Measurements from ENCODE around the gene KCNH1. TPM values are rescaled to one million over a fixed set of nuclear protein-coding genes. Genes with fewer than 3 reads are reported as not detected.

KCNH1 gene
- polyA plus RNA-seq, 1 of the 3 experiments (the other 2 are of a cell fraction) = 0.08 TPM

DNA sequence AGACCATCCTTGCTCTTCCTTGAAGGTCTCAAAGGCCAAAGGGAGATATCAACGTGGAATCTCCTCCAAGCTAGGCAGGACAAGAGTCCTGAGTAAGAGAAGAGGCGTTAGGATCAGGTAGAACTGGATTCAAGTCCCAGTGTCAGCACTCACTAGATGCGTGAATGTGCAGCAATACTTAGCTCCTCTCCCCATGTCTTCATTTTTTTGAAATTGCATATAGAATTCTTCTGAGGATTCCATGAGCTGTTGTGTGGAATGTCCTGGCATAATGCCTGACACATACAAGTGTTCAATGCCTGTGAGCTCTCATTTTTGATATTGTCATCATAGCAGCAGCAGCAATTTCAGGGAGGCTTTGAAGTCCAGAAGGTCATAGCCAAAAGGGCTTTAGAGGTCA lies 333.2 kb downstream of the KCNH1 start:
- no peak overlapping the region for H3K4me3 ChIP-seq (ENCODE audit: low read depth in 2 of 2, low read length in 1 of 2)
- no peaks in the 10 kb centered on the region for H3K9me2 ChIP-seq
- no peak overlapping the region for H3K27ac ChIP-seq (ENCODE audit: low read depth in 2 of 2, low read length in 1 of 2)
- TF ChIP-seq FOXM1 (IDR thresholded peaks at IDR 0.05; ENCODE audit: low read depth) (no peak), FOSL2 (IDR thresholded peaks at IDR 0.05; ENCODE audit: borderline replicate concordance, low read depth) (no peak), REST (IDR thresholded peaks at IDR 0.05; ENCODE audit: low read depth, low read length) (no peak)
- TF ChIP-seq, protein P1, sequence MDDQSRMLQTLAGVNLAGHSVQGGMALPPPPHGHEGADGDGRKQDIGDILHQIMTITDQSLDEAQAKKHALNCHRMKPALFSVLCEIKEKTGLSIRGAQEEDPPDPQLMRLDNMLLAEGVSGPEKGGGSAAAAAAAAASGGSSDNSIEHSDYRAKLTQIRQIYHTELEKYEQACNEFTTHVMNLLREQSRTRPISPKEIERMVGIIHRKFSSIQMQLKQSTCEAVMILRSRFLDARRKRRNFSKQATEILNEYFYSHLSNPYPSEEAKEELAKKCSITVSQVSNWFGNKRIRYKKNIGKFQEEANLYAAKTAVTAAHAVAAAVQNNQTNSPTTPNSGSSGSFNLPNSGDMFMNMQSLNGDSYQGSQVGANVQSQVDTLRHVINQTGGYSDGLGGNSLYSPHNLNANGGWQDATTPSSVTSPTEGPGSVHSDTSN (IDR thresholded peaks at IDR 0.05) = no peak
- H3K4me1 ChIP-seq (ENCODE audit: control insufficient read depth in 1 of 2, insufficient read depth in 2 of 2, low read depth in 1 of 2, low read length in 1 of 2) = peaks cover 0 to 15% of the 10 kb centered on the region in 2 experiments; a peak in 1 of 4 replicates
- H4K20me1 ChIP-seq (ENCODE audit: insufficient read depth) = no peaks in the 10 kb centered on the region
- DNase-seq = no peak
- no peaks in the 10 kb centered on the region for H3K9me3 ChIP-seq
- H3K79me2 ChIP-seq (ENCODE audit: insufficient read depth) = no peaks in the 10 kb centered on the region
- no peaks in the 10 kb centered on the region for H3F3A ChIP-seq (replicated peaks; ENCODE audit: insufficient read depth)
- H3K9ac ChIP-seq = no peak overlapping the region
- WGBS (ENCODE audit: low lambda C conversion rate) = 37% methylated on average over 3 of the region's 3 CpGs
- H3K27me3 ChIP-seq (ENCODE audit: insufficient read depth) = no peaks in the 10 kb centered on the region
- no peaks in the 10 kb centered on the region for H3K36me3 ChIP-seq (replicated peaks in 1 of 2; ENCODE audit: control insufficient read depth in 1 of 2, insufficient read depth in 2 of 2, low read length in 1 of 2)
- ChIA-PET POLR2A (no interaction called here), CTCF (no interaction called here)
- no peak overlapping the region for H3K4me2 ChIP-seq
- no peak overlapping the region for H2AFZ ChIP-seq (ENCODE audit: low read depth)

DNA sequence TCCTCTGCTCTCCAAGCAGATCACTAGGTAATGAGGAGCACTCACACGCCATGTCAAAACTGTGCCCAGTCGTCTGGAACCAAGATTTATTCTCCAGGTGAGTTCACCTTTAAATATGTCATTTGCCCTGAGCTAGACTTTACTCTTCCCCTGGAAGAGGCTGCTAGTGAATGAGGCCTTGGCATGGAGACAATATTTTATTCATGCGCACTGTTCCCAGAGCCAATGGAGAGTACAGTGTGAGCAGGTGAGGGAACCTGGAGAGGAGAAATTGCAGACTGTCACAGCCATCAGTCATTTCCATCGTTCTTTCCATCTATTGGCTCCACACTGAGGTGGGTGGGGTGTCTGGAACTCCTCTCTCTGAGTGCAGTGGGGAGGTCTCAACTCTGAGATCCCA lies 333.6 kb downstream of the KCNH1 start:
- CTCF ChIA-PET = no interaction called here
- H3K27me3 ChIP-seq (ENCODE audit: insufficient read depth) = no peaks in the 10 kb centered on the region
- POLR2A ChIA-PET = no interaction called here

DNA sequence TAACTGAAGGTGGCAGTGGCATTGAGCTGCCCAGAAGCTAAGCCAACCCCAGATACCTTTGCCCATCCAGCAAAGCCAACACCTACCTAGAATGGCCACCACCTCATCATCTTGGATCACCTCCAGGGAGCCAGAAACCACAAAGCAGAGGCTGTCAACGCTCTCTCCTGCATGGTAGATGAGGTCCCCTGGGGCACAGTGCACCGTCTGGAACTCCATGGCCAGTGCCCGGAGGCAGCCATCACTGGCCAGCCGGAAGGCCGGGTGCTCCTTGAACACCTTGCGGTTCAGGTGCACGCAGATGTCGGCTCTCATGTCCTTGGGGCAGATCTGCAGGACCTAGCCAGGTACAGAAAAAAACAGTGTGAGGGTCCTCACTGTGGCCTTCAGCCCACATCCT lies 336.5 kb downstream of the KCNH1 start:
- ChIA-PET POLR2A (no interaction called here), CTCF (no interaction called here)
- WGBS (ENCODE audit: low lambda C conversion rate) = 79% methylated on average over 7 of the region's 8 CpGs

More for the DNA sequence above, 333.6 kb downstream of the KCNH1 start:
- peaks cover 0 to 15% of the 10 kb centered on the region in 2 experiments; a peak in 1 of 4 replicates for H3K4me1 ChIP-seq (ENCODE audit: control insufficient read depth in 1 of 2, insufficient read depth in 2 of 2, low read depth in 1 of 2, low read length in 1 of 2)
- no peaks in the 10 kb centered on the region for H3K9me3 ChIP-seq
- no peak overlapping the region for H3K27ac ChIP-seq (ENCODE audit: low read depth in 2 of 2, low read length in 1 of 2)
- DNase-seq = no peak
- no peaks in the 10 kb centered on the region for H3K79me2 ChIP-seq (ENCODE audit: insufficient read depth)
- WGBS (ENCODE audit: low lambda C conversion rate) = 44% methylated on average over 4 of the region's 4 CpGs
- no peak overlapping the region for H3K4me3 ChIP-seq (ENCODE audit: low read depth in 2 of 2, low read length in 1 of 2)
- H3K9ac ChIP-seq = no peak overlapping the region
- TF ChIP-seq ELF1 (IDR thresholded peaks at IDR 0.05) = no peak
- no peak for TF ChIP-seq NFIC (IDR thresholded peaks at IDR 0.05; ENCODE audit: borderline replicate concordance)
- H3F3A ChIP-seq (replicated peaks; ENCODE audit: insufficient read depth) = no peaks in the 10 kb centered on the region
- H4K20me1 ChIP-seq (ENCODE audit: insufficient read depth) = no peaks in the 10 kb centered on the region
- no peaks in the 10 kb centered on the region for H3K9me2 ChIP-seq
- no peak overlapping the region for H3K4me2 ChIP-seq
- no peaks in the 10 kb centered on the region for H3K36me3 ChIP-seq (replicated peaks in 1 of 2; ENCODE audit: control insufficient read depth in 1 of 2, insufficient read depth in 2 of 2, low read length in 1 of 2)
- no peak overlapping the region for H2AFZ ChIP-seq (ENCODE audit: low read depth)

More for the DNA sequence above, 336.5 kb downstream of the KCNH1 start:
- no peaks in the 10 kb centered on the region for H3K79me2 ChIP-seq (ENCODE audit: insufficient read depth)
- no peaks in the 10 kb centered on the region for H3K36me3 ChIP-seq (replicated peaks in 1 of 2; ENCODE audit: control insufficient read depth in 1 of 2, insufficient read depth in 2 of 2, low read length in 1 of 2)
- DNase-seq = no peak
- H3K4me3 ChIP-seq (ENCODE audit: low read depth in 2 of 2, low read length in 1 of 2) = no peak overlapping the region
- no peaks in the 10 kb centered on the region for H3K27me3 ChIP-seq (ENCODE audit: insufficient read depth)
- no peaks in the 10 kb centered on the region for H3F3A ChIP-seq (replicated peaks; ENCODE audit: insufficient read depth)
- TF ChIP-seq RAD21 (IDR thresholded peaks at IDR 0.05; ENCODE audit: low read length) (no peak), RCOR1 (IDR thresholded peaks at IDR 0.05; ENCODE audit: low read length) (no peak), REST (IDR thresholded peaks at IDR 0.05; ENCODE audit: low read depth, low read length) (no peak), YY1 (IDR thresholded peaks at IDR 0.05; ENCODE audit: low read depth) (no peak)
- TF ChIP-seq, protein P1 (IDR thresholded peaks at IDR 0.05) = no peak
- no peaks in the 10 kb centered on the region for H3K9me2 ChIP-seq
- no peaks in the 10 kb centered on the region for H4K20me1 ChIP-seq (ENCODE audit: insufficient read depth)
- no peak overlapping the region; a peak in 1 of 4 replicates for H3K27ac ChIP-seq (ENCODE audit: low read depth in 2 of 2, low read length in 1 of 2)
- no peak overlapping the region for H3K4me2 ChIP-seq
- no peak overlapping the region for H3K9ac ChIP-seq
- no peak overlapping the region for H2AFZ ChIP-seq (ENCODE audit: low read depth)
- H3K4me1 ChIP-seq (ENCODE audit: control insufficient read depth in 1 of 2, insufficient read depth in 2 of 2, low read depth in 1 of 2, low read length in 1 of 2) = peaks cover 0 to 17% of the 10 kb centered on the region in 2 experiments; a peak in 2 of 4 replicates
- no peaks in the 10 kb centered on the region for H3K9me3 ChIP-seq
